ENCODE measurements around the gene CLSTN2. TPM values are rescaled to one million over a fixed set of nuclear protein-coding genes. Genes with fewer than 3 reads are reported as not detected.

The CLSTN2 gene
- total RNA-seq, 4 donors from 2014 or later: 3.7 to 9.5 (median 7.4) TPM

DNA sequence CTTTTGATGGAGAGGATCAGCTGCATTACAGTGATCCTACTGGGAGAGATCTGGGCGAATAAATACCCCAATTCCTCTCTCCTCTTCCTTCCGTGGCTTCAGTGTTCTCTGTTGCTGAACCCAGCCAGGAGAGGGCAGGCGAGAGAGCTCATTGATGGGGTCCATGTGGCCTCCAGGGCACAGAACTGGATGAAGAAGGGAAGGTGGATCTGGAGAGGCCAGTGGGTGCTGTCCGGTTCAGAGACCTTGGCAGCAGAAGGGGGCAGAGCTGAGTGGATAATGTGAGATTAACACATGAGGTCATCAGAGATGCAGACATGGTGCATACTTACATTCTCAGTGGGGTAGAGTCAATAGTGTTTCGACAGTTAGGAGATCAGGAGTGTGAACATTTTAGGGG is 193.6 kb downstream of the CLSTN2 start:
- Histone ChIP-seq H3K4me3 (no peak overlapping the region), H3K4me1 (no peaks in the 10 kb centered on the region), H3K36me3 (no peaks in the 10 kb centered on the region), H3K27me3 (no peaks in the 10 kb centered on the region), H3K27ac (replicated peaks in 1 of 4) (no peak overlapping the region), H3K9me3 (no peaks in the 10 kb centered on the region)
- intact Hi-C loops (cut with DNase I): no loop called here
- WGBS: 69% methylated on average over 5 of the region's 5 CpGs
- DNase-seq (ENCODE audit: extremely low spot score): no peak
- no peak for TF ChIP-seq EP300 (IDR thresholded peaks at IDR 0.05)
- TF ChIP-seq CTCF (IDR thresholded peaks at IDR 0.05): peak in 1 of 3 experiments; percentile 20
- TF ChIP-seq POLR2AphosphoS5 (IDR thresholded peaks at IDR 0.05): no peak
- TF ChIP-seq POLR2A (IDR thresholded peaks at IDR 0.05; ENCODE audit: low read depth): no peak

DNA sequence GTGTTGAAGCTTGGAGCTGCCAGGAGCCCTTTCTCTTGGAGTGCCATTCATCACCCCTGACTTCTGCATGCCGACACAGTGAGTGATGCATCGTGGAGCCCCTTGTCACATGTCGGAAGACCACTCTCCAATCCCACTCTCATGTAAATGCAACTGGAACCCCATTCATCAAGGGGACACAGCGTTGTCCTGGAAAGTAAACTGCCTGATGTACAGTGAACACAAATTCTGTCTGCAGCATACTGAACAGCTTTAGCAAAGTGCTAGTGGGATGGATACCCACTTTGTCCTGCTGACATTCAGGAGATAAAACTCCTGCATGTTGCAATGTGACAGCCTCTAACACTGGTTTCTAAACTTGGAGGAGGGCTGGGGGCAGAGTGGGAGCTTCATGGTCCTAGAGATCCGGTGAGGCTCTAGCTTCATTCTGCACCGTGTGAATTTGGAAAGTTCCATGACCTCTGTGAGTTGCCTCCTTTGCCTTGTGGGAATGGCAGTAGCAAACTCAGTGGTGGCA is 194.8 kb downstream of the CLSTN2 start:
- no peak overlapping the region for H3K4me3 ChIP-seq
- TF ChIP-seq EP300 (IDR thresholded peaks at IDR 0.05) (no peak), POLR2A (IDR thresholded peaks at IDR 0.05; ENCODE audit: low read depth) (no peak), POLR2AphosphoS5 (IDR thresholded peaks at IDR 0.05) (no peak), CTCF (IDR thresholded peaks at IDR 0.05) (no peak)
- WGBS: 56% methylated on average over 6 of the region's 6 CpGs
- H3K4me1 ChIP-seq: no peaks in the 10 kb centered on the region
- no peaks in the 10 kb centered on the region for H3K36me3 ChIP-seq
- DNase-seq (ENCODE audit: extremely low spot score): no peak
- intact Hi-C loops (cut with DNase I): no loop called here
- H3K27me3 ChIP-seq: no peaks in the 10 kb centered on the region
- no peak overlapping the region for H3K27ac ChIP-seq (replicated peaks in 1 of 4)
- H3K9me3 ChIP-seq: no peaks in the 10 kb centered on the region

- intact Hi-C loops (cut with DNase I): no loop called here
- Histone ChIP-seq H3K4me1 (no peaks in the 10 kb centered on the region), H3K9me3 (no peaks in the 10 kb centered on the region), H3K27ac (replicated peaks in 1 of 4) (no peak overlapping the region), H3K4me3 (no peak overlapping the region), H3K27me3 (no peaks in the 10 kb centered on the region), H3K36me3 (no peaks in the 10 kb centered on the region)
- TF ChIP-seq EP300 (IDR thresholded peaks at IDR 0.05): no peak
- TF ChIP-seq POLR2AphosphoS5 (IDR thresholded peaks at IDR 0.05): no peak
- TF ChIP-seq POLR2A (IDR thresholded peaks at IDR 0.05; ENCODE audit: low read depth): no peak
- no peak for TF ChIP-seq CTCF (IDR thresholded peaks at IDR 0.05)
- DNase-seq (ENCODE audit: extremely low spot score): no peak
- WGBS: 61% methylated on average over 3 of the region's 3 CpGs
These were observed 196.9 kb downstream of the CLSTN2 start for GRCh38 chr3:140131895-140132294.

GRCh38 chr3:140134231-140134965 is 199.4 kb downstream of the CLSTN2 start:
- Histone ChIP-seq H3K27me3 (no peaks in the 10 kb centered on the region), H3K9me3 (no peaks in the 10 kb centered on the region), H3K36me3 (no peaks in the 10 kb centered on the region), H3K4me1 (no peaks in the 10 kb centered on the region), H3K4me3 (no peak overlapping the region), H3K27ac (replicated peaks in 1 of 4) (no peak overlapping the region)
- 88% methylated on average over 5 of the region's 5 CpGs for WGBS
- no peak for DNase-seq (ENCODE audit: extremely low spot score)
- TF ChIP-seq EP300 (IDR thresholded peaks at IDR 0.05) (no peak), POLR2AphosphoS5 (IDR thresholded peaks at IDR 0.05) (no peak), CTCF (IDR thresholded peaks at IDR 0.05) (no peak), POLR2A (IDR thresholded peaks at IDR 0.05; ENCODE audit: low read depth) (no peak)
- intact Hi-C loops (cut with DNase I): no loop called here

Data from esophagus muscularis mucosa (tissue), 4 donors.